Peyer's patch (tissue), 4 donors: Measurements from ENCODE around the gene APOF. TPM values are rescaled to one million over a fixed set of nuclear protein-coding genes. Genes with fewer than 3 reads are reported as not detected.
A peak's percentile ranks its signal among the peaks of the same experiment; 100 is the strongest.
"Not testable (repeated sequence)": the region's sequence is repeated elsewhere in the genome, so short reads cannot be mapped to it uniquely, and the experiment has no call there.

ENCODE experiments used
- DNase-seq, 3 donors: peaks; one replicate each; pipeline ENCODE4 v3.0.0-alpha.2; 2017 to 2019
- H3K27ac ChIP-seq, 4 donors: fragments of 200-600 bp; sonication (generic); one replicate each; pipeline ENCODE4 v1.5.1; 2016 to 2019
- H3K27me3 ChIP-seq, 2 donors: fragments of 200-600 bp; sonication (generic); one replicate each; pipeline ENCODE4 v1.5.1; 2019
- H3K36me3 ChIP-seq, 3 donors: fragments of 200-600 bp; sonication (generic); one replicate each; pipeline ENCODE4 v1.5.1; 2016 to 2019
- H3K4me1 ChIP-seq, 4 donors: fragments of 200-600 bp; sonication (generic); one replicate each; pipeline ENCODE4 v1.5.1; 2016 to 2019
- H3K4me3 ChIP-seq, 4 donors: fragments of 200-600 bp; sonication (generic); 1 replicate in 3 of 4; 2 replicates in 1 of 4; pipeline ENCODE4 v1.5.1; 2016 to 2019; ENCODE audit warnings: mild to moderate bottlenecking in 1 of 4
- H3K9me3 ChIP-seq, 4 donors: fragments of 200-600 bp; sonication (generic); one replicate each; pipeline ENCODE4 v1.5.1; 2016 to 2019; ENCODE audit warnings: mild to moderate bottlenecking in 1 of 4
- CTCF ChIP-seq, 6 experiments: fragments of 450-650 bp in 4 of 6; fragments of 200-600 bp in 2 of 6; sonication (generic) in 1 of 6; IDR thresholded peaks; one replicate each; pipeline ENCODE4 v1.5.1; 2017 to 2019; ENCODE audit warnings: antibody characterized with exemption in 6 of 6, mild to moderate bottlenecking in 3 of 6, moderate library complexity in 1 of 6
- POLR2A ChIP-seq, 2 donors: fragments of 450-650 bp; IDR thresholded peaks; one replicate each; pipeline ENCODE4 v1.5.1; 2017; ENCODE audit warnings: antibody characterized with exemption in 2 of 2, mild to moderate bottlenecking in 2 of 2, moderate library complexity in 2 of 2
- total RNA-seq, 4 donors: library from RNA; depleted of rRNA; stranded (reverse); fragments of >200 nt; gene quantifications; one replicate each; pipeline ENCODE4 v1.1.0, GENCODE V29; 2016

Gene APOF, protein sequence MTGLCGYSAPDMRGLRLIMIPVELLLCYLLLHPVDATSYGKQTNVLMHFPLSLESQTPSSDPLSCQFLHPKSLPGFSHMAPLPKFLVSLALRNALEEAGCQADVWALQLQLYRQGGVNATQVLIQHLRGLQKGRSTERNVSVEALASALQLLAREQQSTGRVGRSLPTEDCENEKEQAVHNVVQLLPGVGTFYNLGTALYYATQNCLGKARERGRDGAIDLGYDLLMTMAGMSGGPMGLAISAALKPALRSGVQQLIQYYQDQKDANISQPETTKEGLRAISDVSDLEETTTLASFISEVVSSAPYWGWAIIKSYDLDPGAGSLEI
- total RNA-seq: not detected

- DNase-seq: no peak
- Histone ChIP-seq H3K36me3 (no peaks in the 10 kb centered on the region), H3K27ac (no peak within 1 kb of the TSS), H3K27me3 (no peaks in the 10 kb centered on the region), H3K9me3 (no peaks in the 10 kb centered on the region), H3K4me1 (peaks cover 0 to 17% (median 2%) of the 10 kb centered on the region in 4 donors), H3K4me3 (peak within 1 kb of the TSS in 1 of 4 donors; percentile 78)
- TF ChIP-seq CTCF (IDR thresholded peaks at IDR 0.05) (no peak), POLR2A (IDR thresholded peaks at IDR 0.05) (no peak)
Measured at GRCh38 chr12:56362130-56363059, at the start of gene APOF. Gene APOF (minus strand): TSS chr12:56362857. CDS start chr12:56362745, 112 bp downstream.

DNA sequence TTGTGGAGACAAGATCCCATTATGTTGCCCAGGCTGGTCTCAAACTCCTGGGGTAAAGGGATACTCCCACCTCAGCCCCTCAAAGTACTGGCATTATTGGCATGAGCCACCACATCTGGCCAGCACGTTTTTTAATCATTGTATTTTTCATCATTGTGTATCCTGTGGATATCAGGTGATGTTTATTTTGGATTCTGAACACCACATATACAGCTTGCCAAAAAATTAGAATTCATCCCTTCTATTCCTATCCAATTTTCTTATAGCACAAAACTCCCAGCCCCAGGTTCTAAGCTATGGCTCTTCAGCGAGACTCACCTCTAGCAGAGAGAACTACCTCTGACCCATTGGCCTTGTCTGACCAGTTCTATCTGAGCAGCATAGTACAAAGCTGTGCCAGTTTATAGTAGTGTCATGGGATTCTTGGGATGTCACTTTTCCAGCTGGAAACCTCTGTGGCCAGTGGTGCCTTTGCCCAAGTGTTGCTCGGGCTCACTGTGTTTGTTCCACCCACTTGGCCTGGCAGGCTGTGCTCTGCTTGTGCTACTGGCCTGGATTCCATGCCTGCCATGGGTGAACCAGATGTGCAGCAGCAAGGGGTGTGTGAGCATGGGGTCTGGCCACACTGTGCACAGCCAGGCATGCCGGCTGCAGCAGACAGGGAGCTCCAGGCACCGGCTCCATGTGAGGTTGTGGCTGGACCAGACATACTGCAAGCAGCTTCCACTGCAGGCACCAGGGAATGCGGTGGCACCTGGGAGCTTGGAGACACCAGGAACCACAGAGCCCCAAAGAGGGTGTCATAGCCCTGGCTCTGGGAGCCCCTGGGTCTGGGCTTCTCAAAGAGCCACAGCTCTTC, 49.4 kb upstream of the APOF start:
- H3K4me1 ChIP-seq: no peaks in the 10 kb centered on the region
- no peaks in the 10 kb centered on the region for H3K9me3 ChIP-seq
- H3K27me3 ChIP-seq: no peaks in the 10 kb centered on the region
- H3K36me3 ChIP-seq: no peaks in the 10 kb centered on the region
- H3K4me3 ChIP-seq: no peak overlapping the region
- TF ChIP-seq POLR2A (IDR thresholded peaks at IDR 0.05): no peak
- TF ChIP-seq CTCF (IDR thresholded peaks at IDR 0.05): no peak
- no peak for DNase-seq
- H3K27ac ChIP-seq: no peak overlapping the region

- no peaks in the 10 kb centered on the region for H3K27me3 ChIP-seq
- no peaks in the 10 kb centered on the region for H3K4me1 ChIP-seq
- no peak overlapping the region for H3K4me3 ChIP-seq
- no peaks in the 10 kb centered on the region for H3K9me3 ChIP-seq
- H3K27ac ChIP-seq: no peak overlapping the region
- no peaks in the 10 kb centered on the region for H3K36me3 ChIP-seq
- TF ChIP-seq CTCF (IDR thresholded peaks at IDR 0.05) (no peak), POLR2A (IDR thresholded peaks at IDR 0.05) (no peak)
- no peak for DNase-seq
Measured at GRCh38 chr12:56410768-56411167, 48.1 kb upstream of the APOF start.

- H3K4me3 ChIP-seq: no peak overlapping the region
- H3K4me1 ChIP-seq: no peaks in the 10 kb centered on the region
- DNase-seq: no peak
- no peaks in the 10 kb centered on the region for H3K9me3 ChIP-seq
- H3K27ac ChIP-seq: no peak overlapping the region
- no peaks in the 10 kb centered on the region for H3K27me3 ChIP-seq
- H3K36me3 ChIP-seq: no peaks in the 10 kb centered on the region
- no peak for TF ChIP-seq CTCF (IDR thresholded peaks at IDR 0.05)
Measured at GRCh38 chr12:56408799-56409417, 46.3 kb upstream of the APOF start.

GRCh38 chr12:56404227-56404626, 41.6 kb upstream of the APOF start:
- not testable (repeated sequence) for H3K27ac ChIP-seq, H3K27me3 ChIP-seq, H3K4me3 ChIP-seq, H3K36me3 ChIP-seq, H3K4me1 ChIP-seq, H3K9me3 ChIP-seq, DNase-seq

GRCh38 chr12:56401612-56402011, 39.0 kb upstream of the APOF start:
- not testable (repeated sequence) for DNase-seq, H3K4me1 ChIP-seq, H3K27me3 ChIP-seq, H3K9me3 ChIP-seq, H3K27ac ChIP-seq, H3K36me3 ChIP-seq, H3K4me3 ChIP-seq

DNA sequence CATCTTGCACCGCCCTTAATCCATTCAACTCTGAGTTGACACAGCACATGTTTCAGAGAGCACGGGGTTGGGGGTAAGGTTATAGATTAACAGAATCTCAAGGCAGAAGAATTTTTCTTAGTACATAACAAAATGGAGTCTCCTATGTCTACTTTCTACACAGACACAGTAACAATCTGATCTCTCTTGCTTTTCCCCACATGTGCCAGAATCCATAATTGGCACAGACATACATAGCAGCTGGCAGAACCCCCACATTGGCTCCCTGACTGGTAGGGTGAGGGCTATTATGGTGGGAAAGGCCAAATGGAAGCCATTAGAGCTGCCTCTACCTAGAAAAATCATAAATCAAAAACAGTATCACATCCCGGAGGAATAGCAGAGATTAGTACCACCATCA, 38.5 kb upstream of the APOF start:
- H3K4me1 ChIP-seq, DNase-seq, H3K9me3 ChIP-seq, H3K27me3 ChIP-seq, H3K36me3 ChIP-seq, H3K27ac ChIP-seq, H3K4me3 ChIP-seq: not testable (repeated sequence)

DNA sequence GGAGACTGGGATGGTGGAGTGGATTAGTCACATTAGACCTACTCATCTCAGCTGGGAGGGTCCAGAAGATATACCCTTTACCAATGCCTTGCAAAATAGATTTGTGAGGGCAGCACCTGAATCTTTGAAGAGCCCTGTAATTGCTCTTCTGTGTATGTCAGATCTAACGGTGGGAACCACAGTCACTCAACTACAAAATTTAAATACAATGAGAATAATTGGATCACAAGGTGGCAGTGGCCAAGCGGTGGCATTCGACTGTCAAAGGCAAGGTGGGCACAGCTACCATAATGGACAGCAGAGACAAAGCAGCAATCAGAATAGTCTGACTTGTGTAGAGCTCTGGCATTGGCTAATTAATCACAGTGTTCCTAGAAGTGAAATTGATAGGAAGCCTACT, 36.8 kb upstream of the APOF start:
- H3K27ac ChIP-seq, H3K36me3 ChIP-seq, H3K4me1 ChIP-seq, DNase-seq, H3K4me3 ChIP-seq, H3K9me3 ChIP-seq, H3K27me3 ChIP-seq: not testable (repeated sequence)
